WTC11 (cell line): ENCODE measurements around the gene CBLIF.

Experiments used
- ATF3 ChIP-seq: sonication (generic); formaldehyde crosslinking; conservative IDR thresholded peaks from 2 replicates; pipeline ENCODE4 v1.8.1; 2022; ENCODE audit warnings: mild to moderate bottlenecking, missing genetic modification reagents
- CREB1 ChIP-seq: sonication (generic); formaldehyde crosslinking; IDR thresholded peaks from 2 replicates; pipeline ENCODE4 v1.8.0; 2023; ENCODE audit warnings: mild to moderate bottlenecking, missing genetic modification reagents
- ERG ChIP-seq: fragments of 250-450 bp; sonication (Bioruptor Pico); IDR thresholded peaks from 2 replicates; pipeline ENCODE4 v1.8.0; 2021; ENCODE audit warnings: mild to moderate bottlenecking
- ESRRA ChIP-seq: sonication (generic); formaldehyde crosslinking; IDR thresholded peaks from 2 replicates; pipeline ENCODE4 v1.8.1; 2022; ENCODE audit warnings: mild to moderate bottlenecking, missing genetic modification reagents, borderline replicate concordance
- FOXK1 ChIP-seq: sonication (generic); formaldehyde crosslinking; IDR thresholded peaks from 2 replicates; pipeline ENCODE4 v1.8.0; 2022; ENCODE audit warnings: mild to moderate bottlenecking, moderate library complexity, missing genetic modification reagents
- HMGXB4 ChIP-seq: sonication (generic); formaldehyde crosslinking; IDR thresholded peaks from 2 replicates; pipeline ENCODE4 v1.8.1; 2023; ENCODE audit warnings: mild to moderate bottlenecking, moderate library complexity, missing genetic modification reagents
- RELA ChIP-seq: sonication (generic); formaldehyde crosslinking; IDR thresholded peaks from 2 replicates; pipeline ENCODE4 v1.8.1; 2022; ENCODE audit warnings: missing genetic modification reagents, mild to moderate bottlenecking, borderline replicate concordance
- SMAD3 ChIP-seq: sonication (generic); formaldehyde crosslinking; IDR thresholded peaks from 2 replicates; pipeline ENCODE4 v1.8.0; 2022; ENCODE audit warnings: missing genetic modification reagents, mild to moderate bottlenecking, borderline replicate concordance
- SP1 ChIP-seq: sonication (generic); formaldehyde crosslinking; conservative IDR thresholded peaks from 2 replicates; pipeline ENCODE4 v1.8.1; 2022; ENCODE audit warnings: missing genetic modification reagents
- ZNF121 ChIP-seq: sonication (generic); formaldehyde crosslinking; IDR thresholded peaks from 2 replicates; pipeline ENCODE4 v1.8.0; 2023; ENCODE audit warnings: missing genetic modification reagents
- TF ChIP-seq, protein P1 (sequence below): fragments of 200-600 bp; IDR thresholded peaks from 2 replicates; pipeline ENCODE4 v1.8.0; 2022; ENCODE audit warnings: antibody characterized with exemption

DNA sequence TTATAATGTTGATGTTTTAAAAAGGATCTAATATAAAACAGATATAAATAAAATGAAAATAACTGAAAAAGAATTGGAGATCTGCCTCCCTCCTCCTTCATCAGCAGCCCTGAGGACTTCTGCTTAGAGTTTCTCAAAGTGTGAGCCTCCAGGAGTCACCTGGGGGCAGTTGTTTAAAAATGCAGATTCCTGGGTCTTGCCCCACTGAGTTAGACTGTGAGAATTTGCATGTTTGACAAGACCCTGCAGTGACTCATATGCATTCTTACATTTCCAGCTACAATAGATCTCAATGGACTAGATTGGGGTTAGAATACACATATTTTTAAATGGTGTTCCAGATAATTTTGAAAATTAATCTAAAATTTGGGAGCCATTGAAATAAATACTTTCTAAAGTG is 32.5 kb upstream of the CBLIF start:
- TF ChIP-seq ESRRA (CRISPR knock-in tag) (no peak), HMGXB4 (CRISPR knock-in tag) (no peak), CREB1 (CRISPR knock-in tag) (no peak), FOXK1 (no peak), ATF3 (CRISPR knock-in tag) (no peak), ERG (CRISPR knock-in tag) (no peak), RELA (CRISPR knock-in tag) (no peak), ZNF121 (no peak), SP1 (no peak), SMAD3 (CRISPR knock-in tag) (no peak)
- TF ChIP-seq, protein P1, sequence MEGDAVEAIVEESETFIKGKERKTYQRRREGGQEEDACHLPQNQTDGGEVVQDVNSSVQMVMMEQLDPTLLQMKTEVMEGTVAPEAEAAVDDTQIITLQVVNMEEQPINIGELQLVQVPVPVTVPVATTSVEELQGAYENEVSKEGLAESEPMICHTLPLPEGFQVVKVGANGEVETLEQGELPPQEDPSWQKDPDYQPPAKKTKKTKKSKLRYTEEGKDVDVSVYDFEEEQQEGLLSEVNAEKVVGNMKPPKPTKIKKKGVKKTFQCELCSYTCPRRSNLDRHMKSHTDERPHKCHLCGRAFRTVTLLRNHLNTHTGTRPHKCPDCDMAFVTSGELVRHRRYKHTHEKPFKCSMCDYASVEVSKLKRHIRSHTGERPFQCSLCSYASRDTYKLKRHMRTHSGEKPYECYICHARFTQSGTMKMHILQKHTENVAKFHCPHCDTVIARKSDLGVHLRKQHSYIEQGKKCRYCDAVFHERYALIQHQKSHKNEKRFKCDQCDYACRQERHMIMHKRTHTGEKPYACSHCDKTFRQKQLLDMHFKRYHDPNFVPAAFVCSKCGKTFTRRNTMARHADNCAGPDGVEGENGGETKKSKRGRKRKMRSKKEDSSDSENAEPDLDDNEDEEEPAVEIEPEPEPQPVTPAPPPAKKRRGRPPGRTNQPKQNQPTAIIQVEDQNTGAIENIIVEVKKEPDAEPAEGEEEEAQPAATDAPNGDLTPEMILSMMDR = no peak
